Activated CD4-positive, alpha-beta T cell treated with anti-CD3 and anti-CD28 coated beads for 48 hours (primary cell): ENCODE measurements around the gene LRIG1.

ENCODE experiments used
- DNase-seq: peaks from one replicate; pipeline ENCODE4 v3.0.0-alpha.2; 2020

LRIG1 gene

GRCh38 chr3:66500576-66501482 lies at the start of gene LRIG1:
Gene LRIG1 (minus strand): TSS chr3:66501022. CDS start chr3:66500407, 615 bp downstream.
- DNase-seq: peak; percentile 99

GRCh38 chr3:66544619-66545429 lies 44.0 kb upstream of the LRIG1 start:
- DNase-seq: no peak

- DNase-seq: no peak
Observed at GRCh38 chr3:66542153-66542552, 41.3 kb upstream of the LRIG1 start.

- no peak for DNase-seq
Observed at GRCh38 chr3:66539466-66539989, 38.7 kb upstream of the LRIG1 start.

- DNase-seq: no peak
Observed at GRCh38 chr3:66538390-66538789, 37.6 kb upstream of the LRIG1 start.

- no peak for DNase-seq
Observed at GRCh38 chr3:66537735-66538134, 36.9 kb upstream of the LRIG1 start.

- DNase-seq: no peak
Observed at GRCh38 chr3:66536791-66537190, 36.0 kb upstream of the LRIG1 start.

GRCh38 chr3:66534304-66534845 lies 33.6 kb upstream of the LRIG1 start:
- no peak for DNase-seq

- DNase-seq: no peak
Observed at GRCh38 chr3:66532613-66533012, 31.8 kb upstream of the LRIG1 start.

- no peak for DNase-seq
Observed at GRCh38 chr3:66532160-66532587, 31.4 kb upstream of the LRIG1 start.

- DNase-seq: no peak
Observed at GRCh38 chr3:66531256-66531655, 30.4 kb upstream of the LRIG1 start.

GRCh38 chr3:66527246-66527645 lies 26.4 kb upstream of the LRIG1 start:
- DNase-seq: no peak

- DNase-seq: no peak
Observed at GRCh38 chr3:66525771-66526170, 24.9 kb upstream of the LRIG1 start.

- no peak for DNase-seq
Observed at GRCh38 chr3:66520724-66521123, 19.9 kb upstream of the LRIG1 start.

GRCh38 chr3:66518644-66519043 lies 17.8 kb upstream of the LRIG1 start:
- DNase-seq: no peak

GRCh38 chr3:66518126-66518525 lies 17.3 kb upstream of the LRIG1 start:
- no peak for DNase-seq

GRCh38 chr3:66517241-66517640 lies 16.4 kb upstream of the LRIG1 start:
- no peak for DNase-seq

- DNase-seq: no peak
Observed at GRCh38 chr3:66508461-66508860, 7.6 kb upstream of the LRIG1 start.

GRCh38 chr3:66507423-66508260 lies 6.8 kb upstream of the LRIG1 start:
- no peak for DNase-seq

GRCh38 chr3:66506154-66506553 lies 5.3 kb upstream of the LRIG1 start:
- DNase-seq: no peak

- DNase-seq: no peak
Observed at GRCh38 chr3:66504850-66505641, 4.2 kb upstream of the LRIG1 start.

- DNase-seq: no peak
Observed at GRCh38 chr3:66502981-66503380, 2.2 kb upstream of the LRIG1 start.
